ENCODE results near the gene TBC1D10B. TPM values are rescaled to one million over a fixed set of nuclear protein-coding genes. Genes with fewer than 3 reads are reported as not detected.
"Not testable (repeated sequence)": the region's sequence is repeated elsewhere in the genome, so short reads cannot be mapped to it uniquely, and the experiment has no call there.

TBC1D10B gene
- total RNA-seq, 2 experiments from 2014 or later: 12.7 to 14.7 TPM

DNA sequence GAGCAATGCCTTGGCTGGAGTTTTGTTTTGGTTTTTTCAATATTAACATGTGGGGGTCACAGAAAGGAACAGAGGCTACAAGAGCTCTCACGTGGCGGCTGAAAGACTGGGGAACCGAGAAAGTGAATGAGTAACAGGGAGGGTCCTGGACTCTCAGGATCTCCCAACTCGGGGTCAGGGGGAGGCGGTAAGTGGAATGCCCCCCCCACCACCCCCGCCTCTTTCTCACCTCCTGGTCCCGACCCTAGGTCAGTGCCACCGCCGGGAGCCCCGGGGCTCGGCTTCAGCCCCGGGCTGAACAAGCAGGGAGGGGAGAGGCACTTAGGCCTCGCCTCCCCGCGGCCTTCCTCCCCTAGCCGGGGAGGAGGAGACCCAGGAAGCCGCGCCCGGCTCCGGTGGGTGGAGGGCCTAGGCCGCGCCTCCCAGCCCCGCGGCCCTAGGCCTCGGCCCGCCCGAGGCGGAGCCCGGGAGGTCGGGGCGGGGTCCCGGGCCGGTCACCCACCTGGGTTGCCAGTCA lies 35.8 kb downstream of the TBC1D10B start:
- ChIA-PET CTCF (interaction anchor here (0.6 to 2.0 kb wide), 2 partner anchors 75 to 302 kb away, joined by 3 to 7 read pairs; no protein-coding TSS in a partner anchor), POLR2A (interaction anchor here (1.0 to 2.4 kb wide), 8 partner anchors 20 to 324 kb away, joined by 3 to 17 read pairs (median 8); partner anchors contain the start of genes ALDOA, CD2BP2, SEPTIN1 and TBC1D10B)
- not testable (repeated sequence) for H3K36me3 ChIP-seq (ENCODE audit: insufficient read depth, low read length); H3K9me3 ChIP-seq (ENCODE audit: control insufficient read depth in 1 of 2, insufficient read depth in 1 of 2, low read length in 2 of 2); H3K36me3 Mint-ChIP-seq (ENCODE audit: low read depth); H3K27me3 ChIP-seq (ENCODE audit: control insufficient read depth in 1 of 2, insufficient read depth in 2 of 2, low read length in 2 of 2); H3K27me3 Mint-ChIP-seq; H3K9me3 Mint-ChIP-seq
- intact Hi-C loops (cut with DNase I, micrococcal nuclease): loop anchor here (2.0 to 10.0 kb wide), 2 partner anchors 20 to 430 kb away; partner anchors contain the start of genes CD2BP2 (in 1 of the 2), CFAP119 (in 1 of the 2) and RNF40 (in 1 of the 2)
- Mint-ChIP-seq H3K4me1 (ENCODE audit: low read depth) (peaks cover 20% of the 10 kb centered on the region), H3K4me3 (peak overlapping the region; percentile 97), H3K27ac (peak overlapping the region; percentile 90)
- DNase-seq (peak; percentile 63 to 92 (median 84)), ATAC-seq (ENCODE audit: poor library complexity) (peak; percentile 82)
- Histone ChIP-seq H3K4me3 (ENCODE audit: low read length) (peak overlapping the region; percentile 58), H3K4me1 (ENCODE audit: insufficient read depth, low read length) (peaks cover 13% of the 10 kb centered on the region), H3K27ac (ENCODE audit: low read depth in 1 of 2, low read length in 2 of 2) (peak overlapping the region in 1 of 2 donors; percentile 53)

DNA sequence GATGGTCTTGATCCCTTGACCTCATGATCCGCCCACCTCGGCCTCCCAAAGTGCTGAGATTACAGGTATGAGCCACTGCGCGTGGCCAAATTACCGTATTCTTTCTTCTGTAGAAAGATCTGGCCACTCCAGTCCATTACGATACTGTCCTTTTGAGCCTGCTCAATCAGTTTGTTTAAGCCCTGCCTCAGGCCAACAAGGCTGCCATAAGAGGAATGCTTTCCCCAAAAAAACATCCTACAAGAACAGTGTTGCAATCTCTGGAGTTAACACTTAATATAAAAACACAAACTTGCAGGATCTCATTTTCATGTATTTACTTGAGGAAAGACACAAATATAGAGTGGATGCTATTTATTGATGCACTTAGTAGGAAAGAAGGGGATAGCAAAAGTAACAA lies 46.1 kb downstream of the TBC1D10B start:
- intact Hi-C loops (cut with DNase I, micrococcal nuclease); H3K9me3 Mint-ChIP-seq; H3K4me1 ChIP-seq (ENCODE audit: insufficient read depth, low read length); H3K9me3 ChIP-seq (ENCODE audit: control insufficient read depth in 1 of 2, insufficient read depth in 1 of 2, low read length in 2 of 2); POLR2A ChIA-PET; H3K36me3 ChIP-seq (ENCODE audit: insufficient read depth, low read length); CTCF ChIA-PET; H3K27me3 ChIP-seq (ENCODE audit: control insufficient read depth in 1 of 2, insufficient read depth in 2 of 2, low read length in 2 of 2); H3K27ac ChIP-seq (ENCODE audit: low read depth in 1 of 2, low read length in 2 of 2); ATAC-seq (ENCODE audit: poor library complexity); H3K4me3 Mint-ChIP-seq; DNase-seq; H3K27me3 Mint-ChIP-seq; H3K4me3 ChIP-seq (ENCODE audit: low read length): not testable (repeated sequence)
- peaks cover 15% of the 10 kb centered on the region for H3K36me3 Mint-ChIP-seq (ENCODE audit: low read depth)
- H3K27ac Mint-ChIP-seq: peak overlapping the region; percentile 69
- H3K4me1 Mint-ChIP-seq (ENCODE audit: low read depth): peaks cover 29% of the 10 kb centered on the region

- H3K36me3 Mint-ChIP-seq (ENCODE audit: low read depth); POLR2A ChIA-PET; H3K27ac Mint-ChIP-seq; H3K4me1 ChIP-seq (ENCODE audit: insufficient read depth, low read length); intact Hi-C loops (cut with DNase I, micrococcal nuclease); H3K27ac ChIP-seq (ENCODE audit: low read depth in 1 of 2, low read length in 2 of 2); H3K27me3 Mint-ChIP-seq; H3K4me3 Mint-ChIP-seq; H3K27me3 ChIP-seq (ENCODE audit: control insufficient read depth in 1 of 2, insufficient read depth in 2 of 2, low read length in 2 of 2); H3K9me3 Mint-ChIP-seq; CTCF ChIA-PET; H3K9me3 ChIP-seq (ENCODE audit: control insufficient read depth in 1 of 2, insufficient read depth in 1 of 2, low read length in 2 of 2); H3K36me3 ChIP-seq (ENCODE audit: insufficient read depth, low read length); ATAC-seq (ENCODE audit: poor library complexity); DNase-seq; H3K4me3 ChIP-seq (ENCODE audit: low read length): not testable (repeated sequence)
- H3K4me1 Mint-ChIP-seq (ENCODE audit: low read depth): peaks cover 19% of the 10 kb centered on the region
These were observed 51.6 kb downstream of the TBC1D10B start for GRCh38 chr16:30318647-30319046.

GRCh38 chr16:30310937-30311336 lies 59.4 kb downstream of the TBC1D10B start:
- DNase-seq; intact Hi-C loops (cut with DNase I, micrococcal nuclease); ATAC-seq (ENCODE audit: poor library complexity); CTCF ChIA-PET; POLR2A ChIA-PET; H3K27me3 ChIP-seq (ENCODE audit: control insufficient read depth in 1 of 2, insufficient read depth in 2 of 2, low read length in 2 of 2); H3K4me3 ChIP-seq (ENCODE audit: low read length); H3K9me3 ChIP-seq (ENCODE audit: control insufficient read depth in 1 of 2, insufficient read depth in 1 of 2, low read length in 2 of 2); H3K36me3 ChIP-seq (ENCODE audit: insufficient read depth, low read length); H3K27ac Mint-ChIP-seq; H3K27ac ChIP-seq (ENCODE audit: low read depth in 1 of 2, low read length in 2 of 2); H3K9me3 Mint-ChIP-seq; H3K36me3 Mint-ChIP-seq (ENCODE audit: low read depth); H3K4me1 ChIP-seq (ENCODE audit: insufficient read depth, low read length); H3K27me3 Mint-ChIP-seq; H3K4me3 Mint-ChIP-seq: not testable (repeated sequence)
- H3K4me1 Mint-ChIP-seq (ENCODE audit: low read depth): peaks cover 37% of the 10 kb centered on the region

GRCh38 chr16:30309255-30309654 lies 61.0 kb downstream of the TBC1D10B start:
- H3K9me3 ChIP-seq (ENCODE audit: control insufficient read depth in 1 of 2, insufficient read depth in 1 of 2, low read length in 2 of 2); H3K4me3 Mint-ChIP-seq; POLR2A ChIA-PET; CTCF ChIA-PET; H3K27ac ChIP-seq (ENCODE audit: low read depth in 1 of 2, low read length in 2 of 2); DNase-seq; H3K4me3 ChIP-seq (ENCODE audit: low read length); H3K36me3 Mint-ChIP-seq (ENCODE audit: low read depth); H3K9me3 Mint-ChIP-seq; intact Hi-C loops (cut with DNase I, micrococcal nuclease); H3K27me3 ChIP-seq (ENCODE audit: control insufficient read depth in 1 of 2, insufficient read depth in 2 of 2, low read length in 2 of 2); ATAC-seq (ENCODE audit: poor library complexity); H3K36me3 ChIP-seq (ENCODE audit: insufficient read depth, low read length); H3K4me1 ChIP-seq (ENCODE audit: insufficient read depth, low read length); H3K27me3 Mint-ChIP-seq: not testable (repeated sequence)
- peaks cover 26% of the 10 kb centered on the region for H3K4me1 Mint-ChIP-seq (ENCODE audit: low read depth)
- H3K27ac Mint-ChIP-seq: peak overlapping the region; percentile 16

Other genes starting within 250 kb of the TBC1D10B start
- 10 to 100 TPM; 49.0 to 51.5 TPM for gene MAPK3, start 247.3 kb downstream of the TBC1D10B start, total RNA-seq
- gene CORO1A, start 186.9 kb downstream of the TBC1D10B start, total RNA-seq: 100 to 1,000 TPM; 411 to 416 TPM
- gene BOLA2B, start 176.8 kb downstream of the TBC1D10B start, total RNA-seq: 10 to 100 TPM; 41.3 to 46.3 TPM
- 10 to 100 TPM; 18.4 to 28.0 TPM for gene SLX1A, start 176.6 kb downstream of the TBC1D10B start, total RNA-seq
- 10 to 100 TPM; 15.0 to 16.1 TPM for gene SULT1A3, start 171.2 kb downstream of the TBC1D10B start, total RNA-seq
- gene NPIPB13, start 122.0 kb downstream of the TBC1D10B start, total RNA-seq: 10 to 100 TPM; 10.8 to 12.2 TPM
- gene CD2BP2, start 15.2 kb downstream of the TBC1D10B start, total RNA-seq: 10 to 100 TPM; 39.1 to 41.7 TPM
- gene MYL11, start 4.3 kb upstream of the TBC1D10B start, total RNA-seq: 1 to 10 TPM in 1 of 2 experiments, under 1 TPM in 1; 0.95 to 2.4 TPM
- gene SEPTIN1, start 12.1 kb upstream of the TBC1D10B start, total RNA-seq: 100 to 1,000 TPM; 161 to 163 TPM
- gene ZNF48, start 24.9 kb upstream of the TBC1D10B start, total RNA-seq: 1 to 10 TPM; 3.4 to 3.5 TPM
- gene ZNF771, start 37.1 kb upstream of the TBC1D10B start, total RNA-seq: 1 to 10 TPM in 1 of 2 experiments, under 1 TPM in 1; 0.80 to 1.2 TPM
- gene DCTPP1, start 59.5 kb upstream of the TBC1D10B start, total RNA-seq: 1 to 10 TPM; 5.4 to 6.5 TPM
- gene SEPHS2, start 75.4 kb upstream of the TBC1D10B start, total RNA-seq: 10 to 100 TPM; 25.4 to 25.9 TPM
- 100 to 1,000 TPM; 186 to 187 TPM for gene ITGAL, start 102.2 kb upstream of the TBC1D10B start, total RNA-seq
- gene ZNF768, start 156.1 kb upstream of the TBC1D10B start, total RNA-seq: 1 to 10 TPM; 3.9 to 4.1 TPM
- gene ZNF747, start 164.4 kb upstream of the TBC1D10B start, total RNA-seq: 1 to 10 TPM; 6.3 to 6.7 TPM
- 10 to 100 TPM; 20.4 to 22.9 TPM for gene ZNF764, start 187.9 kb upstream of the TBC1D10B start, total RNA-seq
- gene ZNF688, start 201.2 kb upstream of the TBC1D10B start, total RNA-seq: 1 to 10 TPM; 8.8 to 9.6 TPM
- gene ZNF785, start 215.2 kb upstream of the TBC1D10B start, total RNA-seq: 1 to 10 TPM; 6.6 to 7.7 TPM
- gene ZNF689, start 239.9 kb upstream of the TBC1D10B start, total RNA-seq: 10 to 100 TPM; 15.3 to 15.7 TPM

Measured in CD4-positive, alpha-beta T cell (primary cell).